HG02943 (cell line): ENCODE measurements around the gene DCBLD1.

ENCODE experiments used
- ATAC-seq: cut with Tn5 transposase; IDR thresholded peaks from one replicate; pipeline ENCODE4 v1.9.1; 2021; ENCODE audit warnings: mild to moderate bottlenecking, low read depth, moderate library complexity; ENCODE audit not compliant: unreplicated experiment

The DCBLD1 gene

DNA sequence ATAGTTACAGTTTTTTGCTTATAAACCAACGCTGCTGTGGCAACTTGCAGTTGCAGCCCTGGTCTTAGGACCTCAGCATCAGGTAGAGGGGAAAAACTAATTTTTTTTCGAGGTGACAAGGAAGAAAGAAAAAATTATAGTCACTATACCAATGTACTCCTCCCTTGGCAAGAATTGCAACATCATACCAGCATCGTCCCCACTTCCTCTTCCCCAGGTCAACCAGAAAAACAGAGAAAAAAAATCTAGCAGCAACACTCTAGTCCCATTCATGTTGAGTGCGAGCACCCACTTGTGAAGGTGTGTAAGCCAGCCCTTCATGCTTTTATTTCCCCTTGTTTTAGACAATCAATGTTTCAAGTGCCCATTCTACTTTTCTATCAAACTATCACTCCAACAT lies 13.1 kb upstream of the DCBLD1 start:
- no peak for ATAC-seq

DNA sequence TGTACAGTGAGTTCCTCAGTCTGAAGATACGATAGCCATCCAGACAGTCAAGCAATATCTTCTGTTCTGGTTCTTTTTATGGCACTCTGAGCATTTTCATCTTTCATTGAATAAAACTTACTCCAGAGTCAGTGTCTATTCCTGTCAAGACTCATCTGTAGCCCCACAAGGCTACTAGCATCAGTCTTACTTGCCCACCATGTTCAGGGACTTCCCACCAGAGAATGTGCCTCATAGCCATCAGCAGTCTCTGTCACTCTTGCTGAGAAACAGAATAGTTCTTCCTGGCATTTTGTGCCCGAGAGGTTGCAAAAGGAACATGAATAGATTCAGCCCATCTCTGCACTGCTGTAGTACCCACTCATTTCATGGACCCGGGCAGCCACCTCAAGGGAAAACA lies 12.7 kb upstream of the DCBLD1 start:
- no peak for ATAC-seq

DNA sequence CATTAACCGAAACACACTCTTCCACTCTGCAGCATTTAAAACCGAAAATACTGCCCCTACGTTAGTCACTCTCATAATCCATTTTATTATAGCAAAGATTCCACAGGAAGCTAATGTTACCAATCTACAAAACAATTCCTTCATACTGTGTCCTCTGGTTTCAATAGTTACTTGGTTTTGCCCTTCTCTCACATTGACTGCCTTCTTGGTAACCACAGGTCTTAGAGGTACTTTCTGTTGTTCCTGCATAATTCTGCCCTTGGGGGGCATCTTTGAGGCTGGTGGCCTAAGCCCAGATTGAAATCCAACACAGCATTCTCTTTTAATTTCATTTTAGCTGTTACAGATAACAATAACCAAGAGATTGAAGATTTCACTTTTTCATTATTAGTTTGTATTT lies 9.8 kb upstream of the DCBLD1 start:
- ATAC-seq, result no peak

DNA sequence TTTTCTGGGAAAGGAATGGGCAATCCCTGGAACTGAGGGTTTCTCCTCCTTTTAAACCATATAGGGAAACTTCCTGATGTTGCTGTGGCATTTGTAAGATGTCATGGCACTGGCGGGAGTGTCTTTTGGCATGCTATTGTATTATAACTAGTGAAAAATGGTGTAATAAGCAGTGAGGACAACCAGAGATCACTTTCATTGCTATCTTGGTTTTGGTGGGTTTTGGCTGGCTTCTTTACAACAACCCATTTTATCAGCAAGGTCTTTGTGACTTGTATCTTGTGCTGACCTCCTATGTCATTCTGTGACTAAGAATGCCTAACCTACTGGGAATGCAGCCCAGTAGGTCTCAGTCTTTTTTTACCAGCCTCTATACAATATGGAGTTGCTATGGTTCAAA lies 9.1 kb upstream of the DCBLD1 start:
- ATAC-seq, result no peak

DNA sequence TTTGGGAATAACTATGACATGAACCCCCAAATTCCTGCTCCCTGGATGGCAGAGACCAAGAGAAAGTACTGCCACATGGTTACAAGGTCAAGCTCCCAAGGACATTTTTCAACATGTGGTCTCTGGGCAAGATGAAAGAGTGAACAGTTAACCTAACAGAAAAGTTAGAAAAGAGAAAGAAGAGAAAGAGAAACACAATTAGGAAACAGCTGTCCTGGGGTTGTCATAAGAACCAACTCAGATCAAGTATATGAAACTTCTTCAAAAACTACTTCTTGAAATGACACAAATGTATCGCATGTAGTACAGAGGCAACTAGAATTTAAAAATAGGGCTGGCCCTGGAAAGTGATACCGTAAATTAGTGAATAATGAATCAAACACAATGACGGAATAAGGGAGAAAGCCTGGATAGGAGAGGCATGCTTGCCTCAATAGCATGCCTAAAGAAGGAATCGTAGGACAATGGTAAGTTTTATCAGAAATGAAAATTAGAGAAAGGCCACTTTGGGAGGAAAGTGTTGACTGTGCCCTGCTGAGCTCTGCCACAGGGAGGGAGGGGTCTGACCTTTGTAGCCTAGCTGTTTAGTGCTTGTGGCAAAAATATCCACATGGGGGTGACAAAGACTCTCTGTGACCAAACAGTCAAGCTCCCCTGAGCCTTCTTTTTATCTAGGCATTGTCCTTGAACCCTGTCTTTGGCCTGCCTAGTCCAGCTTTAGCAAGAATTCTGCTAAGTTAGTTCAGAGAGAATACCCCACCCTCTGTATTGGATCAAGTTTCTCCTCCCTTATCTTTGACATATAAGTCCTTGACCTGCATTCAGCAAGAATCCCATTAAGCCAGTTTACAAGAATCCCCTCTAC lies 4.3 kb upstream of the DCBLD1 start:
- ATAC-seq, result no peak

DNA sequence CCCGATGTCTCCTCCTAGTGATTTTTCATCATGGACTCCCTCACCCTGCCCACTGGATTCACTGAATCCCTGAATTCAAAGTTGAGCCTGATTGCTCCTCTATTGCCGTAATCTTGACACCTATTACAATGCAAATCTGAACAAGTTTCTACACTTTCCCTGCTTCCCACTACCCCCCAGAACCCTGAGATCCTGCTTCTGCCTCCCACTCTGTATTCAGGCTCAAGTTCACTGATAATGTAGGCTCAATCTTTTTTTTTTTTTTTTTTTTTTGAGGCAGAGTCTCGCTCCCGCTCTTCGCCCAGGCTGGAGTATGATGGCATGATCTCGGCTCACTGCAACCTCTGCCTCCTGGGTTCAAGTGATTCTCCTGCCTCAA lies 3.6 kb upstream of the DCBLD1 start:
- ATAC-seq, result no peak

DNA sequence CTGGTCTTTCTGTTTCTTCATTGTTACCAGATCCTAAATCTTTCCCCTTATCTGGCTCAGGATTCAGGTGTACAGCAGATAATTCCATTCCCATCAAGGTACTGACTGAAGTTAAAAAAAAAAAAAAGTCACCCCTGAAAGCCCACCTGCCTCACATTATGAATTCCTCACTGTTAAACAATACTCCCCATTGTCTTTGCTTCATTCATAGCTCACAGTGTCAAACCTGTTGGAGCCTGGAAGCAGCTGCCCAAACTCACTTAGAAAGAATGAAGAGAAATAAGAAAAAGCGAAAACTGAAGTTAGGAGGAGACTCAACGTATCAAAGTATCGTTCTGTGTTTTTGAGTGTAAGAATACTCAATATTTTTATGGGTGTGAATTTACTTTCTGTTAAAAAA lies 1.8 kb upstream of the DCBLD1 start:
- no peak for ATAC-seq

DNA sequence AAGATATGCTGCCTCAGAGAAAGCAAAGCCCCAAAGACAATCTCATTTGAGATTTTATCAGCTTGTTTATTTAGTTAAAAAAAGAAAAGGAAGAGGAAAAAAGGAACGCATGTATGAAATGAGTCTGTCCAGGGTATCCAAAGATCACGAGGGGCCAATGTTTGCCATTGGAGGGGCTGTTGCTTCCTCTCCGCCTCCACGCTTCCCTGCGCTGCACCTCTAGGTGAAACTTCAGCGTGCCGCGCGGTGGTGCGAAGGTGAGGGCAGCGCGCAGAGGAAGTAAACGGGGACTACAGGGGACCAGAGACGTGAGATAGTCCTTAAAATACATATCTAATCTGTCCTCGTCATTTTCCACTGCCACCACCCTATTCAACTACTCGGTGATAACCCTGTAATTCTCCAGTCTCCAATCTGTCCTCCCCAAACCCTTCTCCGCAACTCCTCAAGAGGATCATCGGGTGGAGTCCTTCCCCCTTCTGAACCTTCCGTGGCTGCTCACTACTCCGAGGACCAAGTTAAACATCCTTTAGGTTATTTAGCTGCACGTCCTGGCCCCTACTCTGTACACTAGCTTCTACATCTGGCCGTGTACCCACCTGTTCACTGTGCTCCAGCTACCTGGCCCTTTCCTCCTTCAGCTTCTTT lies 1.1 kb upstream of the DCBLD1 start:
- no peak for ATAC-seq

DNA sequence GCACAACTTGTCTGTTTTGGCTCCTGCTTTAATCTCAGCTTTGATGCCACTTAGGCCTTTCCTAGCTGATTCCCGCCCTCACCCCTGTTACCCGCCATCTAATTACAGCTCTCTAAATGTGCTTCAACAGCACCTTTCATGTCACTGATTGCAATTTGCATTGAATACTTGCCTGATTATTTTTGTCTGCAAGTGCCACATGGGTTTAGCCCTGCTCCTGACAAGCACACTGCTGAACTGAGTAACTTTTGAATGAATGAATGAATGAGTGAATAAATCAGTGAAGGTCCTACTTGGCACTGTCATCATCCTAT lies 591 bp upstream of the DCBLD1 start:
- no peak for ATAC-seq

DNA sequence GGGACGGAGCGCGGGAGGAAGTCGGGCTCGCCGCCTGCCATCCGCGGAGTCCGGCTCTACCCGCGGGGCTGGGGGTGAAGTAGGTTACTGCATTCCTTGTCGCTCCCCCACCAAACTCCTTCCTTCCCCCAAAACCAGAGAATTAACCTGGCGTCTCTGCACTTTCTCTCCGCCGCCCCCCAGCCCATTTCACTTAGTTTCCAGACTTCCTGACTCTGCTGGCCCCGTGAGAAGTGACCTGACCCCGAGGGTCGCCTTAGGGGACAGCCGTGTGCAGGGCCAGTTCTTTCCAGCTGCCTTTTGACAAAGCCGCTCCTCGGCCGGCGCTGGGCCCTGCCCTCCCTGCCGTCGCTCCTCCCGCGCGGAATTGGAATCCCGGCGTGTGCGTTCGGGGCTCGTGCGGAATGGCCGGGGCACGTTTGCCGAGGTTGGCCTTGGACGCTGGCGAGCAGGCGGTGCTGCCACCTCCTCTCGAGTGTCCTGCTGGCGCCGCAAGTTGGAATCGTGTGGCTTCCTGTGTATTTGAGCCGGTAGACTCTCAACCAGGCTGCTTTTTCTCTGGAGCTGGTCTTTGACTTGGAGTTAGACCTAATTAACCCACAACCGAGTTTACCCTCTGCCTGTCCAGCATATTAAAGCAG lies 650 bp downstream of the DCBLD1 start:
- peak; percentile 20 for ATAC-seq

DNA sequence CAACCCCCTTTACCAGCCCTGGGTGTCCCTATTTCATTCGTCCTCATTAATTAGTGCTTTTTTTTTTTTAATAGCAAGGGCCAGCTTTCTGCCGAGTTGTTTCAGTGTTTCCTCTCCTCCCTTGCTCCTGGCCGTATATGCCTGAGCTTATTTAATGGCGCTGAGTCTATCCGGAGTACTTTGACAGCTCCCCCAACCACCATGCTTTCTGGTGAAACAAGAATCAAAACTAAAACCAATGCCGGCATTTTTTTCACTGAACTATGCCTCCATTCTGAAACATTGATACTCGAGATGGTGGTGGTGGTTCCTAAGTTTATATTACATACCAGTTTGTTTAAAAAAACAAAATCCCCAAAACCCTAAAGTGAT lies 1.2 kb downstream of the DCBLD1 start:
- no peak for ATAC-seq

DNA sequence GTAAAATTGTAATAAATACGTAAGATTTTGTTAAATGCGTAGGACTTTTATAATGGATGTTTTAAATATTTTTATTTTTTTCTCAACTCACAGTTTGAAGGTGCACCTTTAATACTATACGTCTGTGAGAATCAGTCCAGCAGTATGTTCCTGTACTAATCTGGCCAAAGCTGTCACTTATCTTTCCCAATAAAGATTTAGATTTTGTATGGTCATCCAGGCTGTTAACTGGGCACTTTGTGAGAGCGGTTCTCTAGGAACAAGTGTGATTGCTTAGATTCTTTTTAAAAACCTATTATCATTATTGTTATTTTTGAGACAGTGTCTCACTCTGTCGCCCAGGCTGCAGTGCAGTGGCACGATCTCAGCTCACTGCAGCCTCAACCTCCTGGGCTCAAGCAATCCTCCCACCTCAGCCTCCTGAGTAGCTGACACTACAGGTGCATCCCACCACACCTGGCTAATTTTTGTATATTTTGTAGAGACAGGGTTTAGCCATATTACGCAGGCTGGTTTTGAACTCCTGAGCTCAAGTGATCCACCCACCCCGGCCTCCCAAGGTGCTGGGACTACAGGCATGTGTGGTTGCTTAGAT lies 1.7 kb downstream of the DCBLD1 start:
- no peak for ATAC-seq

DNA sequence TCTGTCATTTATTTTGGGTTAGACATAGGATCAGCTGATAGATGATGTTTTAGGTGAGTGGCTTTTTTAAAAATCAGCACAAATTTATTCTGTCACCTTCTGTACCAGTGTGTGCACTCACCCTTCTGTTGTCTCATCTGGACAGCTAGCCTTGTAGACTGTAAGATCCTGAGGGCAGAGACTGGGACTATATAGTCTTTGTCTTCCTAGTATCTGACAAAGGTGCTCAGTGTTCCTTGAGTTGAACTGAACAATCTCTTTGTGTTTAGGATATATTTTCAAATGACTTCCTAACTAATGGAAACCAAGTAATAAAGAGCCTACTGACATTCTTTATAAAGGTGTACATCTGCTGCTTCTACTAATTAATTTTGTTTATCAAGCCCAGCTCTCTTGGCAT lies 3.0 kb downstream of the DCBLD1 start:
- no peak for ATAC-seq

DNA sequence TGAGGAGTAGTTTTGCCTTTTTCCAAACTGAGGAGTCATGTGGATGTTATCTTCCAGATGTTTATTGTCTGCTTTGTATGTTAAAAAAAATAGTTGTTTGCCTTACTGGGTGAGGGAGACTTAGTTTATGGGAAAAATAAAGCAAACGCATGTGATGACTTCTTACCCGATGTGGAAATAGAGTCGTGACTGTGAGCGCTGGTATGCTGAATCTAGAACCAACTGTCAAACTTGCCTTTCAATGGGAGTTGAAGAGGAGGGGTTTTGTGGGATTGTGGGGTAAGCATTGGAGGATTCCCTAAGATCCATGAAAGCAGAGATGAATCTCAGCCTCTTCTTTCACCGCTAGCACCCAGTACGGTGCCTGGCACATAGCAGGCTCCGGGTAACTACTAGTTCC lies 5.3 kb downstream of the DCBLD1 start:
- ATAC-seq, result no peak

DNA sequence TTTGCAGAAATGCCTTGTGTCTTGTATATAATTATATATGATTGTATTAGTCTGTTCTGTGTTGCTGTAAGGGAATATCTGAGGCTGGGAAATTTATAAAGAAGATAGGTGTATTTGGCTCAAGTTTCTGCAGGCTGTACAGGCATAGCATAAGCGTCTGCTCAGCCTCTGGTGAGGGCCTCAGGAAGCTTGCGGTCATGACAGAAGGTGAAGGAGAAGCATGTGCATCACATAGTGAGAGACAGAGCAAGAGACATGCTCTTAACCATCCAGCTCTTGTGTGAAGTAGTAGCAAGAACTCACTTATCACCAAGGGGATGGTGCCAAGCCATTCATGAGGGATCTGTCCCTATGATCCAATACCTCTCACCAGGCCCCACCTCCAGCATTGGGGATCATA lies 6.5 kb downstream of the DCBLD1 start:
- no peak for ATAC-seq

DNA sequence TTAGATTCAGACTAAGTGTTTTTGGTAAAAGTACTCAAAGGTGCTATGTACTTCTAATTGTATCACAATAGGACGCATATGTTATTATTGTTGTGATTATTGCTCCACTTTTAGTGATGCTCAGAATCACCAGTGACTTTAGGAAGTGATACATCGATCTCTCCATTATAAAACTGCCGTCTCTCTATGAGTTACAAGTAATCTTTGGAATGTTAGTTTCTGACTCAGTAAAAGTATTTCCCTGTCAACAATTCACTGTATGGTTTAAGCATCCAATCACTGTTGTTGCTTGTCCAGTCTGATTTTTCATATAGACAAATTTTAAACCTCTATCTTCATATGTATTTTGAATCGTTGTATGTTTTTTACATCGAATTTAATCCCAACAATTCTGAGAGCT lies 9.4 kb downstream of the DCBLD1 start:
- no peak for ATAC-seq

DNA sequence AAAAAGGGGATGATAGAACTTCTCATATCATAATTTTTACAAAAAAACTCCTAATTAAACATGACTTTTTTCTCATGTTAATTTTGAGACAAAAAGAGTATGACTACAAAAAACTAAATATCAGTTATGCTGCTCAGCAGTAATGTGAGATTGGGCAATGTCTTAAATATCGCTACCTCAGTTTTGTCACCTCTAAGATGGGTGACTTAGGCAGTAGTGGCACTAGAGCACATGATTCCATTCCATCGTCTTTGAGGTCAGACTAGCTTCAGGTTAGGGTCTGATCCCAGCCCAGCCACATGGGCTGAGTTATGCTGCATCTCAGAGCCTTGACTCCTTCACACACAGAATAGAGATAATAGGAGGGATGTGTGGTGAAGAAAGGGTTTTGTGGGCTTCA lies 11.0 kb downstream of the DCBLD1 start:
- no peak for ATAC-seq

DNA sequence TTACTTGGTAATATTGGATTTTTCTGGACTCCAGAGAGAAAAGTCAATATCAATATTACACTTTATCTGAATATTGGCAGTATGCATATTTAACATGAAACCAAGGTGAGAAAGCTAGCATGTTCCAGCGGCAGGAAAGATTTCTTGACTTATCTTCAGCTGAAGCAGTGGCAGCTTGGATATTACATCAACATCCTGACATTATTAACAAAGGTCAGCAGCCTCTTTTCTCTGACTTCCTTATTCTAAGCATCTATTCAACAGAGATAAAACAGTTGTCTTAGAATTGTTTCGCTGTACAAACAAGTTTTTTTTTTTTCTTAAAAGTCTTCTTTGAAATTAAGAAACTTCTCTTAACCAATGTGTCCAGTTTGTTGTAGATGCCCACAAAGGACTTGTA lies 11.8 kb downstream of the DCBLD1 start:
- ATAC-seq, result no peak

DNA sequence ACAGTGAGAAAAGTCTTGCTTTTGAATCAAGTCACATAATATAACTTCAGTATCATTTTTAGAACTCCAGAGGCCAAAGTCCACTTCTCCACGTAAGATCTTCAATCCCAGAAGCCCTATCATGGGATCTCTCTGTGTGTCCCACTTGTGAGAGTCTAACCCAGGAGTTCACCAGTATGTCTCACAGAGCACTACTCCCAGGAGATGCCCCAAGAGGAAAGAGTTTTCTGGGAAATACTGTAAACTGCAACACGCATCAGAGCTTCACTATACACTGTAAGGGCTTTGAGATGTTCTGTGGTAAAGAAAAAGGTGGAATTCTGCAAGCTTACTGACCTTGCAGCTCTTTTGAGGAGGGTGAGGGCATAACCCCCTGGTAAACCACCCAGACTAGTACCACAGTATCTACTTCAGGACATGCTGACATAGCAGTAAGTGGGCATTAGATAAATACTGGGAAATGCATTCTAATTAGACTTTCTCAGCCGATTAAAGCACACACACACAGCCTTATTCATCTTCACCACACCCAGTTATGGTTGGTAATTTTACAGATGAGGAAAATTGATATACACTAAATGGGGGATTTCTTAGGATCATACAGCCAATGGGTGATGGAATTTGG lies 12.3 kb downstream of the DCBLD1 start:
- ATAC-seq, result no peak

DNA sequence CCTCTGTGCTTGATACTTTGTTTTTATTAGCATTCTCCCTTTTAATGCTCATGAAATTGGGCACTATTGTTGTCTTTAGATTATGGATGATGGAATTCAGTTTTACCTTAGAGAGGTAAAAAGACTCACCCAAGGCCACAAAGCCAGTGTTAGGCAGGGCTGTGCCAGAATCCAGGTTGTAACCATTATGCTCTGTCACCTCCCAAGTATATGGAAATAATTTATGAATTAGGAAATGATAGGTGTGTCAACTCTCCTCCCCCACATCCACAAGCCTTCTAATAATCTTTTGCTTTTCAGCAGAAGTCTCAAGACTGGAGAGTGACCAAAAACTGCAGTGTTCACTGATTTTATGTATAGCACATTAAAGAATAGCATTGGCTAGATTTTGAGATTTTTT lies 13.0 kb downstream of the DCBLD1 start:
- no peak for ATAC-seq

DNA sequence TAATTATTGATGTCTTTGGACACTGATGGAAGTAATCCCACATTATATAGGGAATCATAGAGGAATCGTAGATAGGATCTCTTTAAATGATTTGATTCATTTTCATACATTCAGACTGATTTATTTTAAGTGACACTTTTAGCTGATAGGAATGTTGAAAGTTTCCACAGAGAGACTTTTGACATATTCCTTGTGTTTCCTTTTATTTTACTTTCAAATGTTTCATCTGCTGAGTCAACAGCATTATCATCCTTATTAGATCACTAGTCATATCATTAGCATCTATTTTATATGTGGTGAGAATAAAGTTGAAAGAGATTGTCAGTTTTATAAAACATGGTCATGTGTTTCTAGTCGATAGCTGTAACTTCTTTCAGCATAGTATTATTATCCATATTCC lies 13.4 kb downstream of the DCBLD1 start:
- ATAC-seq, result no peak
